ENCODE results near the gene SULT1B1. TPM values are rescaled to one million over a fixed set of nuclear protein-coding genes. Genes with fewer than 3 reads are reported as not detected.

SULT1B1 gene
- total RNA-seq, 1 experiment from 2014 or later = 0.05 TPM

DNA sequence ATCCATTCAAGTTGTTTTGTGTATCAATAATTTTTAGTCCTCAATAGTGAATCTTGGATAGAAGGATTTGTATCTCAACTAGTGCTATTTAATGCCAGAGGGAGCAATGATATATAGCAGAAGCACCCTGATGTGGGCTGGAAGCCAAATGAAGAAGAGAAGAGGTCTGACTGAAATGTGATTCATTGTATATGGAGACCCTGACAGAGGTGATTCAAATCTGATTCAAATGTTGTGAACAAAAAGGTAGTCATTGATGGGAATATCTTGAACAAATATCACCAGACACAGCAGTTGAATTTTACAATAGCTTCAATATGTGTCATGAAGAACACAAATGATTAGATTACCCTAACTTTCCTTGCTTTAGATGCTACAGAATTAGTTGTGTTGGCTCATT, 27.5 kb upstream of the SULT1B1 start:
- Histone ChIP-seq H3K27me3 (ENCODE audit: control insufficient read depth, insufficient read depth, low read length) (no peaks in the 10 kb centered on the region), H3K4me1 (ENCODE audit: control insufficient read depth, insufficient read depth, low read length) (no peaks in the 10 kb centered on the region), H3K27ac (ENCODE audit: low read length) (no peak overlapping the region), H3K36me3 (ENCODE audit: control insufficient read depth, insufficient read depth, low read length) (no peaks in the 10 kb centered on the region), H3K9me3 (ENCODE audit: control insufficient read depth, insufficient read depth, low read depth, low read length) (no peaks in the 10 kb centered on the region), H3K4me3 (ENCODE audit: low read depth in 2 of 2, low read length in 2 of 2) (no peak overlapping the region)
- DNase-seq (ENCODE audit: low read depth, low spot score) (no peak), ATAC-seq (no peak)
- BruUV-seq (replicated peaks) = no TSS peak
- intact Hi-C loops (cut with micrococcal nuclease; ENCODE audit: unreplicated experiment) (no loop called here), in situ Hi-C loops (cut with HindIII; ENCODE audit: low pct_unique_long_range_greater_than_20kb, low sequenced_read_pairs) (no loop called here)
- ChIA-PET CTCF (no interaction called here), POLR2A (no interaction called here)
- no peak for TF ChIP-seq TCF7L2 (IDR thresholded peaks at IDR 0.05; ENCODE audit: low read depth, low read length)
- no peak for TF ChIP-seq REST (IDR thresholded peaks at IDR 0.05; ENCODE audit: insufficient read depth in 1 of 2, low read depth in 2 of 2, low read length in 1 of 2)

- TF ChIP-seq REST (IDR thresholded peaks at IDR 0.05; ENCODE audit: insufficient read depth in 1 of 2, low read depth in 2 of 2, low read length in 1 of 2) (no peak), SIN3A (IDR thresholded peaks at IDR 0.05; ENCODE audit: borderline replicate concordance, insufficient read depth, low read depth, low read length) (no peak), POLR2AphosphoS5 (IDR thresholded peaks at IDR 0.05; ENCODE audit: low read depth, low read length) (no peak), TCF7L2 (IDR thresholded peaks at IDR 0.05; ENCODE audit: low read depth, low read length) (no peak)
- TF ChIP-seq, protein P1, sequence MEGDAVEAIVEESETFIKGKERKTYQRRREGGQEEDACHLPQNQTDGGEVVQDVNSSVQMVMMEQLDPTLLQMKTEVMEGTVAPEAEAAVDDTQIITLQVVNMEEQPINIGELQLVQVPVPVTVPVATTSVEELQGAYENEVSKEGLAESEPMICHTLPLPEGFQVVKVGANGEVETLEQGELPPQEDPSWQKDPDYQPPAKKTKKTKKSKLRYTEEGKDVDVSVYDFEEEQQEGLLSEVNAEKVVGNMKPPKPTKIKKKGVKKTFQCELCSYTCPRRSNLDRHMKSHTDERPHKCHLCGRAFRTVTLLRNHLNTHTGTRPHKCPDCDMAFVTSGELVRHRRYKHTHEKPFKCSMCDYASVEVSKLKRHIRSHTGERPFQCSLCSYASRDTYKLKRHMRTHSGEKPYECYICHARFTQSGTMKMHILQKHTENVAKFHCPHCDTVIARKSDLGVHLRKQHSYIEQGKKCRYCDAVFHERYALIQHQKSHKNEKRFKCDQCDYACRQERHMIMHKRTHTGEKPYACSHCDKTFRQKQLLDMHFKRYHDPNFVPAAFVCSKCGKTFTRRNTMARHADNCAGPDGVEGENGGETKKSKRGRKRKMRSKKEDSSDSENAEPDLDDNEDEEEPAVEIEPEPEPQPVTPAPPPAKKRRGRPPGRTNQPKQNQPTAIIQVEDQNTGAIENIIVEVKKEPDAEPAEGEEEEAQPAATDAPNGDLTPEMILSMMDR (IDR thresholded peaks at IDR 0.05) = no peak
Measured at GRCh38 chr4:69786547-69786946, 26.1 kb upstream of the SULT1B1 start.

More at GRCh38 chr4:69786547-69786946, 26.1 kb upstream of the SULT1B1 start:
- ChIA-PET CTCF (no interaction called here), POLR2A (interaction anchor here (0.6 kb wide), 1 partner anchor 35 kb away, joined by 3 read pairs; no protein-coding TSS in a partner anchor)
- intact Hi-C loops (cut with micrococcal nuclease; ENCODE audit: unreplicated experiment) (no loop called here), in situ Hi-C loops (cut with HindIII; ENCODE audit: low pct_unique_long_range_greater_than_20kb, low sequenced_read_pairs) (no loop called here)
- Histone ChIP-seq H3K4me1 (ENCODE audit: control insufficient read depth, insufficient read depth, low read length) (no peaks in the 10 kb centered on the region), H3K27me3 (ENCODE audit: control insufficient read depth, insufficient read depth, low read length) (no peaks in the 10 kb centered on the region), H3K27ac (ENCODE audit: low read length) (no peak overlapping the region), H3K36me3 (ENCODE audit: control insufficient read depth, insufficient read depth, low read length) (no peaks in the 10 kb centered on the region), H3K4me3 (ENCODE audit: low read depth in 2 of 2, low read length in 2 of 2) (no peak overlapping the region; a peak in 1 of 4 replicates), H3K9me3 (ENCODE audit: control insufficient read depth, insufficient read depth, low read depth, low read length) (no peaks in the 10 kb centered on the region)
- DNase-seq (ENCODE audit: low read depth, low spot score) (no peak), ATAC-seq (no peak)
- no TSS peak for BruUV-seq (replicated peaks)

Data from Panc1 (cell line).